HG03521 (cell line): ENCODE data around the gene PEX13.
"Not testable (repeated sequence)": the region's sequence is repeated elsewhere in the genome, so short reads cannot be mapped to it uniquely, and the experiment has no call there.

Experiments used
- ATAC-seq: cut with Tn5 transposase; IDR thresholded peaks from one replicate; pipeline ENCODE4 v1.9.1; 2021; ENCODE audit warnings: mild to moderate bottlenecking, moderate library complexity; ENCODE audit not compliant: unreplicated experiment

Gene PEX13

GRCh38 chr2:61006486-61007105 is 10.9 kb upstream of the PEX13 start:
- no peak for ATAC-seq

- no peak for ATAC-seq
Observed at GRCh38 chr2:61009355-61009754, 8.2 kb upstream of the PEX13 start.

- ATAC-seq: no peak
Observed at GRCh38 chr2:61011678-61012077, 5.8 kb upstream of the PEX13 start.

- not testable (repeated sequence) for ATAC-seq
Observed at GRCh38 chr2:61012303-61012702, 5.2 kb upstream of the PEX13 start.

- ATAC-seq: no peak
Observed at GRCh38 chr2:61013382-61013781, 4.1 kb upstream of the PEX13 start.

- ATAC-seq: no peak
Observed at GRCh38 chr2:61014763-61015162, 2.8 kb upstream of the PEX13 start.

GRCh38 chr2:61015976-61016375 is 1.5 kb upstream of the PEX13 start:
- no peak for ATAC-seq

- no peak for ATAC-seq
Observed at GRCh38 chr2:61016392-61017002, 1.0 kb upstream of the PEX13 start.

GRCh38 chr2:61017003-61017555 is 441 bp upstream of the PEX13 start:
- ATAC-seq: peak; percentile 51

GRCh38 chr2:61018318-61018755 is 817 bp downstream of the PEX13 start:
- ATAC-seq: no peak

GRCh38 chr2:61018798-61019197 is 1.3 kb downstream of the PEX13 start:
- ATAC-seq: no peak

GRCh38 chr2:61021228-61021660 is 3.7 kb downstream of the PEX13 start:
- ATAC-seq: no peak

- no peak for ATAC-seq
Observed at GRCh38 chr2:61023670-61024069, 6.2 kb downstream of the PEX13 start.

- ATAC-seq: no peak
Observed at GRCh38 chr2:61029533-61029932, 12.0 kb downstream of the PEX13 start.

GRCh38 chr2:61034592-61034991 is 17.1 kb downstream of the PEX13 start:
- ATAC-seq: not testable (repeated sequence)

GRCh38 chr2:61036643-61037042 is 19.1 kb downstream of the PEX13 start:
- ATAC-seq: not testable (repeated sequence)

GRCh38 chr2:61042807-61043206 is 25.3 kb downstream of the PEX13 start:
- no peak for ATAC-seq

- ATAC-seq: peak; percentile 50
Observed at GRCh38 chr2:61044636-61045035, 27.1 kb downstream of the PEX13 start.

GRCh38 chr2:61045226-61045625 is 27.7 kb downstream of the PEX13 start:
- no peak for ATAC-seq

GRCh38 chr2:61045999-61046398 is 28.5 kb downstream of the PEX13 start:
- no peak for ATAC-seq

- no peak for ATAC-seq
Observed at GRCh38 chr2:61055557-61055956, 38.0 kb downstream of the PEX13 start.

GRCh38 chr2:61057562-61057961 is 40.0 kb downstream of the PEX13 start:
- ATAC-seq: no peak
